Measurements from ENCODE around the gene INTS11.

INTS11 gene

GRCh38 chr1:1328254-1328653 lies 3.8 kb upstream of the INTS11 start:
- no peak overlapping the region for H3K4me3 ChIP-seq (replicated peaks; ENCODE audit: low read depth, low read length)
- TF ChIP-seq CTCF (IDR thresholded peaks at IDR 0.05; ENCODE audit: low read length, missing control alignments), result no peak
- DNase-seq (ENCODE audit: low read depth), result no peak

GRCh38 chr1:1327291-1327690 lies 2.8 kb upstream of the INTS11 start:
- no peak for TF ChIP-seq CTCF (IDR thresholded peaks at IDR 0.05; ENCODE audit: low read length, missing control alignments)
- DNase-seq (ENCODE audit: low read depth), result no peak
- no peak overlapping the region for H3K4me3 ChIP-seq (replicated peaks; ENCODE audit: low read depth, low read length)

- DNase-seq (ENCODE audit: low read depth), result no peak
- TF ChIP-seq CTCF (IDR thresholded peaks at IDR 0.05; ENCODE audit: low read length, missing control alignments), result no peak
- no peak overlapping the region for H3K4me3 ChIP-seq (replicated peaks; ENCODE audit: low read depth, low read length)
Measured at GRCh38 chr1:1326075-1326605, 1.7 kb upstream of the INTS11 start.

GRCh38 chr1:1325288-1326074 lies 1.0 kb upstream of the INTS11 start:
- no peak for DNase-seq (ENCODE audit: low read depth)
- H3K4me3 ChIP-seq (replicated peaks; ENCODE audit: low read depth, low read length), result peak overlapping the region; percentile 79
- TF ChIP-seq CTCF (IDR thresholded peaks at IDR 0.05; ENCODE audit: low read length, missing control alignments), result no peak

GRCh38 chr1:1324084-1324523 lies 356 bp downstream of the INTS11 start:
- no peak for TF ChIP-seq CTCF (IDR thresholded peaks at IDR 0.05; ENCODE audit: low read length, missing control alignments)
- DNase-seq (ENCODE audit: low read depth), result no peak

GRCh38 chr1:1322952-1323351 lies 1.5 kb downstream of the INTS11 start:
- H3K4me3 ChIP-seq (replicated peaks; ENCODE audit: low read depth, low read length), result no peak overlapping the region
- DNase-seq (ENCODE audit: low read depth), result no peak
- no peak for TF ChIP-seq CTCF (IDR thresholded peaks at IDR 0.05; ENCODE audit: low read length, missing control alignments)

More at GRCh38 chr1:1324084-1324523, 356 bp downstream of the INTS11 start:
- peak overlapping the region; percentile 79 for H3K4me3 ChIP-seq (replicated peaks; ENCODE audit: low read depth, low read length)
